Hair follicular keratinocyte (primary cell): ENCODE data around the gene SYT11. TPM values are rescaled to one million over a fixed set of nuclear protein-coding genes. Genes with fewer than 3 reads are reported as not detected.

Experiments used
- total RNA-seq: library from RNA; depleted of rRNA; stranded (reverse); fragments of >200 nt; gene quantifications from 2 replicates; pipeline ENCODE4 v1.2.3, GENCODE V29; 2015

The SYT11 gene
- 0.62 and 0.80 TPM in 2 replicates for total RNA-seq

GRCh38 chr1:155859234-155859829 is at the start of gene SYT11:
SYT11 (plus strand) TSS chr1:155859567; CDS start chr1:155859762, 195 bp downstream.

DNA sequence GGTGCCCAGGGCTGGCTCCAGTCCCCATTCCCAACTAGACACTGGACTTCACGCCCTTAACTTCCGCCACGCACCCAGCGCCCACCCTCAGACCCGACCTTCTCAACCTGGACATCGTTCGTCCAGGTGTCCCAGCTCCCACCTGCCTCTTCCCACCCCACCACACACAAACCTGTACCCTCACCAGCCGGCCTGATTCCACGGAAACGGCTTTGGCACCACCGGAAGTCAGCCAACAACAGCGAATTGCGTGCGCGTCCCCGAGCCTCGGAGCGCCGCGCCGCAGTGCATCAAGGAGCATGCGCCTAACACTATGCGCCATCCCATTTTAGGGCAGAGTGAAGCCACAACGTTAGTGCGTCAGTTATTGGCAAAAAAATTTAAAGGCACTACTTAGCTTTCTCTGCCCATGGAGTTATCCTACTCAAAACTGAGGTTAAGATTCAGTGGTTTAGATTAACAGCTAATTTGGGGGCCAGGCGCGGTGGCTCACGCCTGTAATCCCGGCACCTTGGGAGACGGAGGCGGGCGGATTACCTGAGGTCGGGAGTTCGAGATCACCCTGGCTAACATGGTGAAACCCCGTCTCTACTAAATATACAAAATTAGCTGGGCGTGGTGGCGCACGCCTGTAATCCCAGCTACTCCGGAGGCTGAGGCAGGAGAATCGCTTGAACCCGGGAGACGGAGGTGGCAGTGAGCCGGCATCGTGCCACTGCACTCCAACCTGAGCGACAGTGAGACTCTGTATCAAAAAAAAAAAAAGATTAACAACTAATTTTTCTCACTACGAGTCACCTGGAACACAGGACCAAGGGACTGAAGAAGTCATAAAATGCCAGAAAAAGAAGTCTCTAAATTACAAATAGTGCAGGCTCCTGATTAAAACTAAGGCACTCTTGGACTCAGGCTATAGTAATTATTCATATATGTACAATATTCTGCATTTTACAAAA is 2.1 kb upstream of the SYT11 start, which contains the start of gene GON4L:
Gene GON4L (minus strand): TSS at position 240 of the 956 bp plus-strand sequence. CDS start 3,434 bp downstream, outside the sequence.

DNA sequence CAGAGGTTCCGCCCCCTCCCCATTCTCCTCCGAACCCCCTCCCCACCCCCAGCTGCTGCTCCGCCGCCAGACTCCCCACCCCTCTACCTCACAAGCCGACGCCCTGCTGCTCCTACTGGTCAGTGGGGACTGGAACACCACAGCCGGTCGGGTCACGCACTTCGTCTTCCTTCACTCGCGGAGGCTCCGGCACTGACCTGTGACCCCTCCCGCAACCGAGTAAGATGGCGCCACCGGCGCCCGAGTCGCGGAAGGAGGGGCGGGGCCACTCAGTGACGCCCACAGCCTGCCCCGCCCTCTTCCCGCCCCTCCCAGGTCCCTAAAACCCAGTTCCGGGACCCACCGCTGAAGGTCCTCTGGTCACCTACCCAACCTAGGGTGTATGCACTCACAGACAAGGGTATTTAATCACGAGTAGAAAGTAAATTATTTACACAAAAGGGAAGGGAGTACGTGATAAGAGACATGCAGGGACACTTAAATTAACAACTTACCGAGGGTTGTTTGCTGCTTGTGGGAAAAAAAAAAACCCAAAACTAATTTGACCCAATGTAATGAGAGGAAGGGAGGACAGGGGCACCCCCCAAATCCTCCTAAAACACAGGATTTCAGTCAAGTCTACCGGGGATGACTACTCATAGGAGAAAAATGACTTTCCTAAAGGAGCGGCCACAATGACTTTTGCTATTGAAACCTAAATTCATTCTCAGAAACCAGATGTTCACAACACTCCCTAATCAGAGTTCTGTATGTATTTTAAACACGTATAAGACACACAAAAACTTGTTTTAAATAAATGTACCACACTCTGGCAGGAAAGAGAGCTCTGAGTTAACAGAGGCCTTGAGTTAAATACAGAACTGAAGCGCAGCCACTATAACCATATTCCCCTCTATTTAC is 52.0 kb downstream of the SYT11 start, which contains the start of gene RIT1:
Gene RIT1 (minus strand): TSS at position 194 of the 900 bp plus-strand sequence. CDS start 588 bp downstream, outside the sequence.

DNA sequence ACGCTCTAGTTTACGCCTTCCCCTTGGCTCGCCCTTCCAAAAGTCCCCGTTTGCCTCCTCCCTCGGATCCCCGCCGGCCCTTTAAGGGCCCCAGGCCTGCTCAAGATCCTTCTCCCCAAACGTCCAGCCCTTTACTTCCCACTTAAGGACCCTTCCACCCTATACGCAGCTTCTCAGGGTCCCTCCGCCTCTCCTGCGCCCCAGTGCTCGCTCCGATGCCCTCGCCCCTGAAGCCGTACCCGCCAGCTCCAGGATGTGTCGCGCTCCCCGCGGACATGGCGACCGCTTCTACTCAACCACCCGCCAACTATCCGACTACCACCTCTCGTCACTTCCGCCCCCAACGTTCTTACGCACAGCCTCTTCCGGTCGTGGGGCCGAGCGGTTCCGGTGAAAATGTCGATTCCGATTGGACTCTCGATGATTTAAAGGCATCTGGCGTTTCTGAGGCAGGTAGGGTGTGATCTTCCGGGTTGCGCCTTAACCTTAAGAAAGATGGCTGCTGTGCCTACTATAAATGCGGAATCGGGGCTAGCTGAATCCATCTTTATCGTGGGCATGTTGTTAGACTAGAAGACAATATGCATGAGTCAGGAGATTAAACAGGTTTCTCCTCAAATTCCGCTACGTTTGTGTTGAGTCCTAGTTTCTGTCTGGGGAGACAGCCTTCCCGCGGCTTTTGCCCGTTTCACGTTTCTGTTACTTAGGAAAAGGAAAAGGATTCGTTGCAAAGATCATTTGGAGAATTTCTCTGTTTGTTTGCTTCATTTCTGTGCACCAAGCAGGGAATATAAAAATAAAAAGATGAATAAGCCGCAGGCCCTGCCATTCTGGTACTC is 74.9 kb downstream of the SYT11 start, which contains the start of gene KHDC4:
Gene KHDC4 (minus strand): TSS at position 317 of the 839 bp plus-strand sequence. CDS start 40 bp downstream, at position 277.

Other genes starting within 250 kb of the SYT11 start
- gene MSTO1, start 249.3 kb upstream of the SYT11 start, total RNA-seq = 10.9 and 15.8 TPM in 2 replicates
- gene YY1AP1, start 170.8 kb upstream of the SYT11 start, total RNA-seq = 22.3 and 40.9 TPM in 2 replicates
- gene DAP3, start 170.5 kb upstream of the SYT11 start, total RNA-seq = 143 and 167 TPM in 2 replicates
- gene GON4L, start 2.4 kb upstream of the SYT11 start, total RNA-seq = 14.8 and 19.3 TPM in 2 replicates
- 17.6 and 19.8 TPM in 2 replicates for gene RIT1, start 51.8 kb downstream of the SYT11 start, total RNA-seq
- 11.9 and 19.1 TPM in 2 replicates for gene KHDC4, start 74.8 kb downstream of the SYT11 start, total RNA-seq
- 0.23 TPM in 1 of 2 replicates, not detected in the other for gene RXFP4, start 82.1 kb downstream of the SYT11 start, total RNA-seq
- gene ARHGEF2, start 119.0 kb downstream of the SYT11 start, total RNA-seq = 66.1 and 121 TPM in 2 replicates
- gene SSR2, start 161.4 kb downstream of the SYT11 start, total RNA-seq = 484 and 494 TPM in 2 replicates
- 21.0 and 24.3 TPM in 2 replicates for gene UBQLN4, start 194.2 kb downstream of the SYT11 start, total RNA-seq
- 118 and 130 TPM in 2 replicates for gene LAMTOR2, start 195.2 kb downstream of the SYT11 start, total RNA-seq
- gene RAB25, start 201.6 kb downstream of the SYT11 start, total RNA-seq = 66.7 and 81.8 TPM in 2 replicates
- gene MEX3A, start 222.9 kb downstream of the SYT11 start, total RNA-seq = 1.8 and 2.0 TPM in 2 replicates